SK-N-MC (cell line): Measurements from ENCODE around the gene PCSK5.

Experiments
- EZH2 ChIP-seq: fragments of 200-600 bp; sonication (generic); IDR thresholded peaks from one replicate; pipeline ENCODE4 v1.6.1; 2017; ENCODE audit warnings: antibody characterized with exemption
- FOXP2 ChIP-seq: optimal IDR thresholded peaks from 2 replicates; pipeline ENCODE3; 2011; ENCODE audit warnings: mild to moderate bottlenecking, moderate library complexity; ENCODE audit not compliant: insufficient read depth; ENCODE audit errors: extremely low read length, control extremely low read depth
- POLR2AphosphoS5 ChIP-seq: IDR thresholded peaks from 2 replicates; pipeline ENCODE4 v1.6.1; 2012; ENCODE audit warnings: mild to moderate bottlenecking, low read depth, low read length, borderline replicate concordance

GRCh38 chr9:76371901-76372300 lies 481.4 kb downstream of the PCSK5 start:
- TF ChIP-seq EZH2, result no peak
- no peak for TF ChIP-seq FOXP2
- TF ChIP-seq POLR2AphosphoS5, result no peak
